ENCODE results near the gene ANO7.

ANO7 gene

GRCh38 chr2:241188361-241189092 lies at the start of gene ANO7:
ANO7 (plus strand) TSS chr2:241188677; CDS start chr2:241190064, 1,387 bp downstream.
- peak within 1 kb of the TSS; percentile 65 for H3K27ac ChIP-seq
- TF ChIP-seq CTCF (conservative IDR thresholded peaks at IDR 0.05) = no peak
- no peak for TF ChIP-seq ZFX (IDR thresholded peaks at IDR 0.05)

- no peak for TF ChIP-seq ZFX (IDR thresholded peaks at IDR 0.05)
- H3K27ac ChIP-seq = no peak overlapping the region
These were observed 48.7 kb upstream of the ANO7 start for GRCh38 chr2:241139531-241140444.

- no peak overlapping the region for H3K27ac ChIP-seq
- TF ChIP-seq CTCF (conservative IDR thresholded peaks at IDR 0.05) (no peak), ZFX (IDR thresholded peaks at IDR 0.05) (no peak)
These were observed 48.0 kb upstream of the ANO7 start for GRCh38 chr2:241140445-241140840.

- no peak for TF ChIP-seq CTCF (conservative IDR thresholded peaks at IDR 0.05)
- no peak for TF ChIP-seq ZFX (IDR thresholded peaks at IDR 0.05)
- no peak overlapping the region for H3K27ac ChIP-seq
These were observed 47.2 kb upstream of the ANO7 start for GRCh38 chr2:241141214-241141770.

- no peak overlapping the region for H3K27ac ChIP-seq
- TF ChIP-seq ZFX (IDR thresholded peaks at IDR 0.05) (no peak), CTCF (conservative IDR thresholded peaks at IDR 0.05) (no peak)
These were observed 46.4 kb upstream of the ANO7 start for GRCh38 chr2:241142063-241142462.

- H3K27ac ChIP-seq = no peak overlapping the region
These were observed 45.9 kb upstream of the ANO7 start for GRCh38 chr2:241142593-241142992.

GRCh38 chr2:241146286-241146685 lies 42.2 kb upstream of the ANO7 start:
- H3K27ac ChIP-seq = no peak overlapping the region
- TF ChIP-seq ZFX (IDR thresholded peaks at IDR 0.05) (no peak), CTCF (conservative IDR thresholded peaks at IDR 0.05) (no peak)

More at GRCh38 chr2:241142593-241142992, 45.9 kb upstream of the ANO7 start:
- TF ChIP-seq CTCF (conservative IDR thresholded peaks at IDR 0.05) (no peak), ZFX (IDR thresholded peaks at IDR 0.05) (no peak)

Measured in C4-2B (cell line).